H9 (cell line): Measurements from ENCODE around the gene SSB. TPM values are rescaled to one million over a fixed set of nuclear protein-coding genes. Genes with fewer than 3 reads are reported as not detected.

Source experiments
- DNase-seq: peaks from one replicate; pipeline ENCODE4 v3.0.0-alpha.2; 2017
- H2AFZ ChIP-seq: one replicate; pipeline ENCODE4 v1.6.1; 2013; ENCODE audit warnings: mild to moderate bottlenecking, low read length, control low read depth, moderate library complexity
- H2AK5ac ChIP-seq: 2 replicates; pipeline ENCODE4 v1.6.1; 2013; ENCODE audit warnings: low read length, control low read depth, mixed read lengths; ENCODE audit not compliant: insufficient read length
- H2BK120ac ChIP-seq: one replicate; pipeline ENCODE4 v1.6.1; 2013; ENCODE audit warnings: low read depth, mild to moderate bottlenecking, low read length, control low read depth, inconsistent platforms; ENCODE audit not compliant: poor library complexity, severe bottlenecking
- H2BK12ac ChIP-seq: 2 replicates; pipeline ENCODE4 v1.6.1; 2013; ENCODE audit warnings: low read length, control low read depth, mixed read lengths, low read depth; ENCODE audit not compliant: insufficient read length
- H2BK15ac ChIP-seq: 2 replicates; pipeline ENCODE4 v1.6.1; 2013; ENCODE audit warnings: low read depth, low read length, control low read depth
- H2BK20ac ChIP-seq: one replicate; pipeline ENCODE4 v1.6.1; 2013; ENCODE audit warnings: low read depth, mild to moderate bottlenecking, low read length, control low read depth, inconsistent platforms; ENCODE audit not compliant: poor library complexity, severe bottlenecking
- H2BK5ac ChIP-seq: 2 replicates; pipeline ENCODE4 v1.6.1; 2013; ENCODE audit warnings: low read length, control low read depth, mixed read lengths; ENCODE audit not compliant: insufficient read length
- H3K14ac ChIP-seq: 2 replicates; pipeline ENCODE4 v1.6.1; 2013; ENCODE audit warnings: low read length, control low read depth; ENCODE audit not compliant: insufficient read depth
- H3K18ac ChIP-seq: 2 replicates; pipeline ENCODE4 v1.6.1; 2013; ENCODE audit warnings: low read depth, mild to moderate bottlenecking, mixed read lengths, low read length, control low read depth; ENCODE audit not compliant: insufficient read length
- H3K23ac ChIP-seq: 2 replicates; pipeline ENCODE4 v1.6.1; 2013; ENCODE audit warnings: low read length, control low read depth, mixed read lengths, low read depth; ENCODE audit not compliant: insufficient read length
- H3K23me2 ChIP-seq: 2 replicates; pipeline ENCODE4 v1.6.1; 2013; ENCODE audit warnings: low read depth, mild to moderate bottlenecking, mixed read lengths, low read length, control low read depth; ENCODE audit not compliant: insufficient read length, poor library complexity, severe bottlenecking
- H3K27ac ChIP-seq: 2 replicates; pipeline ENCODE4 v1.5.1; 2013; ENCODE audit warnings: low read length, control low read depth, mixed read lengths, low read depth; ENCODE audit not compliant: insufficient read length
- H3K27me3 ChIP-seq: 2 replicates; pipeline ENCODE4 v1.6.1; 2013; ENCODE audit warnings: low read length, control low read depth, inconsistent platforms; ENCODE audit not compliant: insufficient read depth
- H3K4ac ChIP-seq: 2 replicates; pipeline ENCODE4 v1.6.1; 2013; ENCODE audit warnings: low read depth, mild to moderate bottlenecking, control low read depth, inconsistent platforms, low read length, moderate library complexity
- H3K4me1 ChIP-seq: 2 replicates; pipeline ENCODE4 v1.6.1; 2013; ENCODE audit warnings: low read length, control low read depth, inconsistent platforms; ENCODE audit not compliant: insufficient read depth
- H3K4me2 ChIP-seq: 2 replicates; pipeline ENCODE4 v1.6.1; 2013; ENCODE audit warnings: low read length, control low read depth, mixed read lengths; ENCODE audit not compliant: insufficient read length, insufficient read depth
- H3K56ac ChIP-seq: 2 replicates; pipeline ENCODE4 v1.6.1; 2013; ENCODE audit warnings: low read depth, mild to moderate bottlenecking, mixed read lengths, low read length, control low read depth; ENCODE audit not compliant: insufficient read length
- H3K79me1 ChIP-seq: 2 replicates; pipeline ENCODE4 v1.6.1; 2013; ENCODE audit warnings: low read depth, mild to moderate bottlenecking, moderate library complexity, low read length, control low read depth, inconsistent platforms; ENCODE audit not compliant: insufficient read depth, poor library complexity, severe bottlenecking
- H3K79me2 ChIP-seq: 2 replicates; pipeline ENCODE4 v1.6.1; 2013; ENCODE audit warnings: low read length, control low read depth, inconsistent platforms; ENCODE audit not compliant: insufficient read depth
- H3K9ac ChIP-seq: 2 replicates; pipeline ENCODE4 v1.6.1; 2013; ENCODE audit warnings: low read length, control low read depth, mixed read lengths; ENCODE audit not compliant: insufficient read length; ENCODE audit errors: extremely low read depth
- H3K9me3 ChIP-seq: one replicate; pipeline ENCODE4 v1.6.1; 2013; ENCODE audit warnings: low read depth, low read length, inconsistent platforms; ENCODE audit not compliant: control insufficient read depth
- H3T11ph ChIP-seq: one replicate; pipeline ENCODE4 v1.6.1; 2013; ENCODE audit warnings: mild to moderate bottlenecking, low read length, control low read depth, inconsistent platforms
- H4K20me1 ChIP-seq: one replicate; pipeline ENCODE4 v1.6.1; 2013; ENCODE audit not compliant: control insufficient read depth, insufficient read length, insufficient read depth
- H4K5ac ChIP-seq: 2 replicates; pipeline ENCODE4 v1.6.1; 2013; ENCODE audit warnings: low read depth, mild to moderate bottlenecking, mixed read lengths, low read length, control low read depth; ENCODE audit not compliant: insufficient read length
- H4K8ac ChIP-seq: replicated peaks from 2 replicates; pipeline ENCODE4 v1.6.1; 2013; ENCODE audit warnings: low read length, control low read depth, mixed read lengths, low read depth; ENCODE audit not compliant: insufficient read length
- H4K91ac ChIP-seq: 2 replicates; pipeline ENCODE4 v1.6.1; 2013; ENCODE audit warnings: low read depth, mild to moderate bottlenecking, moderate library complexity, mixed read lengths, low read length, control low read depth; ENCODE audit not compliant: insufficient read length
- H3K27ac Mint-ChIP-seq, 3 experiments: 2 replicates in 2 of 3; 3 replicates in 1 of 3; pipeline ENCODE4 v1.8.0; 2020 to 2021; ENCODE audit warnings: mixed read lengths in 3 of 3, mild to moderate bottlenecking in 1 of 3, moderate library complexity in 1 of 3
- H3K27me3 Mint-ChIP-seq: 2 replicates; pipeline ENCODE4 v1.8.0; 2021; ENCODE audit warnings: low read depth, mild to moderate bottlenecking, moderate library complexity, mixed read lengths
- H3K36me3 Mint-ChIP-seq, 3 experiments: 2 replicates in 2 of 3; 3 replicates in 1 of 3; pipeline ENCODE4 v1.8.0; 2020 to 2021; ENCODE audit warnings: low read depth in 3 of 3, mixed read lengths in 3 of 3; ENCODE audit not compliant: insufficient read depth in 1 of 3
- H3K4me1 Mint-ChIP-seq, 2 experiments: 2 replicates each; pipeline ENCODE4 v1.8.0; 2020; ENCODE audit warnings: mixed read lengths in 2 of 2
- H3K4me3 Mint-ChIP-seq, 2 experiments: 2 replicates in 1 of 2; 3 replicates in 1 of 2; pipeline ENCODE4 v1.8.0; 2020 to 2021; ENCODE audit warnings: mild to moderate bottlenecking in 2 of 2, mixed read lengths in 2 of 2, moderate library complexity in 1 of 2
- H3K9me3 Mint-ChIP-seq, 2 experiments: 2 replicates in 1 of 2; 3 replicates in 1 of 2; pipeline ENCODE4 v1.8.0; 2020; ENCODE audit warnings: mild to moderate bottlenecking in 2 of 2, mixed read lengths in 2 of 2, moderate library complexity in 1 of 2
- CTCF ChIP-seq: fragments of 200-600 bp; sonication (generic); conservative IDR thresholded peaks from 3 replicates; pipeline ENCODE4 v1.8.0; 2021; ENCODE audit warnings: antibody characterized with exemption, mild to moderate bottlenecking
- WGBS: extraction: QIAGEN DNeasy Blood & Tissue Kit; methylation state at CpG from one replicate; pipeline ENCODE4 v1.1.7; 2013; ENCODE audit warnings: missing lambda C conversion rate, low lambda C conversion rate, mixed read lengths; ENCODE audit not compliant: insufficient read length; ENCODE audit errors: extremely low coverage; 5-methylcytosine and 5-hydroxymethylcytosine counted together
- total RNA-seq: library from RNA; stranded (reverse); gene quantifications from 2 replicates; pipeline ENCODE4 v1.2.1, GENCODE V29; 2021

Gene SSB
- total RNA-seq, 1 experiment from 2014 or later, result 248 TPM

DNA sequence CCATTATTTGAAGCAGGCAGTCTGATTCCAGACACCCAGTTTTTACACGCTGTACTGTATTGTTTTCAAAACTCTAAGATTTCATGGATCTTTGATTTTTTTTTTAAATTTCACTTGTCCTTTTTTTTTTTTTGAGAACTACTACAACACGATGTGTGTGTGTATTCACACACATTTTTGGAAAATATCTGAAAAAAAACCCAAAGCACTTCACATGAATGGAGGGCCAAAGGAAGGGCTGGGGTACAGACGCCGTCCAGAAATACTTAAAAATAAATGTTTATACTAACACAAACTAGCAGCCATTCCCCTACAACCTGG, 314 bp upstream of the SSB start:
- H2BK12ac ChIP-seq, result no peak overlapping the region
- H2AK5ac ChIP-seq, result no peak overlapping the region
- DNase-seq, result no peak
- no peaks in the 10 kb centered on the region for H4K20me1 ChIP-seq
- peaks cover 3% of the 10 kb centered on the region; the same call in 1 of the 2 replicates for H3K4me1 ChIP-seq
- H3T11ph ChIP-seq, result no peak overlapping the region
- H3K79me1 ChIP-seq, result peaks cover 6% of the 10 kb centered on the region
- H3K56ac ChIP-seq, result no peak overlapping the region
- no peaks in the 10 kb centered on the region for H3K27me3 ChIP-seq
- H3K18ac ChIP-seq, result no peak overlapping the region
- H3K23ac ChIP-seq, result no peak overlapping the region
- H2BK20ac ChIP-seq, result no peak overlapping the region
- peak overlapping the region; percentile 91 to 92 for H3K4me3 Mint-ChIP-seq
- peaks cover 26 to 39% of the 10 kb centered on the region in 2 experiments for H3K4me1 Mint-ChIP-seq
- no peak for TF ChIP-seq CTCF
- H4K8ac ChIP-seq, result no peak overlapping the region
- no peak overlapping the region for H2BK5ac ChIP-seq
- peaks cover 14 to 26% (median 23%) of the 10 kb centered on the region in 3 experiments; a peak in 6 of 7 replicates for H3K36me3 Mint-ChIP-seq
- peak overlapping the region; percentile 80 to 85 (median 85); a peak in 5 of 7 replicates for H3K27ac Mint-ChIP-seq
- peaks cover 11% of the 10 kb centered on the region; the same call in 1 of the 2 replicates for H3K79me2 ChIP-seq
- no peaks in the 10 kb centered on the region for H3K9me3 ChIP-seq
- H3K23me2 ChIP-seq, result peaks cover 3% of the 10 kb centered on the region
- H2AFZ ChIP-seq, result no peak overlapping the region
- no peak overlapping the region for H4K5ac ChIP-seq
- no peaks in the 10 kb centered on the region for H3K27me3 Mint-ChIP-seq
- H2BK15ac ChIP-seq, result no peak overlapping the region
- H3K4me2 ChIP-seq, result peak overlapping the region; percentile 81
- H3K14ac ChIP-seq, result no peak overlapping the region
- no peak overlapping the region for H2BK120ac ChIP-seq
- H3K9ac ChIP-seq, result no peak overlapping the region
- H3K4ac ChIP-seq, result no peak overlapping the region
- no peak overlapping the region for H3K27ac ChIP-seq
- no peak overlapping the region for H4K91ac ChIP-seq
- no peaks in the 10 kb centered on the region; a peak in 1 of 5 replicates for H3K9me3 Mint-ChIP-seq
- no CpG with 5 or more reads among the region's 4 CpGs for WGBS
